B cell (primary cell): ENCODE measurements around the gene FUBP3.

ENCODE experiments used
- CTCF ChIP-seq: fragments of 200-600 bp; IDR thresholded peaks from one replicate; pipeline ENCODE4 v1.8.0; 2022; ENCODE audit warnings: antibody characterized with exemption, mild to moderate bottlenecking
- EZH2 ChIP-seq: IDR thresholded peaks from 2 replicates; pipeline ENCODE4 v1.6.1; 2012; ENCODE audit warnings: borderline replicate concordance, low read depth, mild to moderate bottlenecking, moderate library complexity, low read length; ENCODE audit not compliant: insufficient read depth, poor library complexity, severe bottlenecking

GRCh38 chr9:130668659-130669058 is 89.3 kb downstream of the FUBP3 start:
- no peak for TF ChIP-seq CTCF
- no peak for TF ChIP-seq EZH2
